Erythroblast (primary cell): ENCODE measurements around the gene RBPJL.

Experiments used
- GATA1 ChIP-seq: IDR thresholded peaks from 2 replicates; pipeline ENCODE4 v1.6.1; 2011; ENCODE audit warnings: low read depth, mild to moderate bottlenecking, control low read depth, low read length, moderate library complexity
- POLR2A ChIP-seq: IDR thresholded peaks from 2 replicates; pipeline ENCODE4 v1.6.1; 2011; ENCODE audit warnings: mild to moderate bottlenecking, low read length

GRCh38 chr20:45275338-45275737 lies 31.3 kb upstream of the RBPJL start:
- no peak for TF ChIP-seq POLR2A
- TF ChIP-seq GATA1 = no peak
